ENCODE data around the gene UGT8. TPM values are rescaled to one million over a fixed set of nuclear protein-coding genes. Genes with fewer than 3 reads are reported as not detected.

The UGT8 gene
- total RNA-seq, 3 donors from 2014 or later = 0.16 to 14.9 (median 3.9) TPM

DNA sequence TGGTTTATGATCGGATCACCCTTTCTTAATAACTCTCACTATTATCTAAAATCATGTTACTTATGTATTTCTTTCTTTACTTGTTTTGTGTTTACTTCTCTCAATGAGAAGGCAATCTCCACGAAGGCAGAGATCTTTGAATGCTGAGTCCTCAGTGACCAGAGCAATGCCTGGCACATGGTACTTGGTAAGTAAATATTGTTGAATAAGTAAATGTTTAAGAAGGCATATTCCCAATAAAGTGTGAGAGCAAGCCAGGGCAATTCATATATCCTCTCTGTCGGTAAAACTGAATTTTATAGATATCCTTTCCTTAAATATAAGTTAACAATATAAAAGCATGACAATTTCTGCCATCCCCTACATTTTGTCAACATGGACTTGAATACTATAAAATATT, 94.4 kb downstream of the UGT8 start:
- H3K9me3 ChIP-seq = no peaks in the 10 kb centered on the region
- H3K36me3 ChIP-seq = no peaks in the 10 kb centered on the region
- H3K4me1 ChIP-seq = no peaks in the 10 kb centered on the region
- H3K27me3 ChIP-seq = no peaks in the 10 kb centered on the region
- no peak overlapping the region for H3K4me3 ChIP-seq
- H3K27ac ChIP-seq = no peak overlapping the region
- DNase-seq (ENCODE audit: low spot score in 2 of 2) = no peak
- intact Hi-C loops (cut with DNase I; ENCODE audit: low total_unique reads) = no loop called here
- TF ChIP-seq, protein P1, sequence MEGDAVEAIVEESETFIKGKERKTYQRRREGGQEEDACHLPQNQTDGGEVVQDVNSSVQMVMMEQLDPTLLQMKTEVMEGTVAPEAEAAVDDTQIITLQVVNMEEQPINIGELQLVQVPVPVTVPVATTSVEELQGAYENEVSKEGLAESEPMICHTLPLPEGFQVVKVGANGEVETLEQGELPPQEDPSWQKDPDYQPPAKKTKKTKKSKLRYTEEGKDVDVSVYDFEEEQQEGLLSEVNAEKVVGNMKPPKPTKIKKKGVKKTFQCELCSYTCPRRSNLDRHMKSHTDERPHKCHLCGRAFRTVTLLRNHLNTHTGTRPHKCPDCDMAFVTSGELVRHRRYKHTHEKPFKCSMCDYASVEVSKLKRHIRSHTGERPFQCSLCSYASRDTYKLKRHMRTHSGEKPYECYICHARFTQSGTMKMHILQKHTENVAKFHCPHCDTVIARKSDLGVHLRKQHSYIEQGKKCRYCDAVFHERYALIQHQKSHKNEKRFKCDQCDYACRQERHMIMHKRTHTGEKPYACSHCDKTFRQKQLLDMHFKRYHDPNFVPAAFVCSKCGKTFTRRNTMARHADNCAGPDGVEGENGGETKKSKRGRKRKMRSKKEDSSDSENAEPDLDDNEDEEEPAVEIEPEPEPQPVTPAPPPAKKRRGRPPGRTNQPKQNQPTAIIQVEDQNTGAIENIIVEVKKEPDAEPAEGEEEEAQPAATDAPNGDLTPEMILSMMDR (IDR thresholded peaks at IDR 0.05) = no peak

DNA sequence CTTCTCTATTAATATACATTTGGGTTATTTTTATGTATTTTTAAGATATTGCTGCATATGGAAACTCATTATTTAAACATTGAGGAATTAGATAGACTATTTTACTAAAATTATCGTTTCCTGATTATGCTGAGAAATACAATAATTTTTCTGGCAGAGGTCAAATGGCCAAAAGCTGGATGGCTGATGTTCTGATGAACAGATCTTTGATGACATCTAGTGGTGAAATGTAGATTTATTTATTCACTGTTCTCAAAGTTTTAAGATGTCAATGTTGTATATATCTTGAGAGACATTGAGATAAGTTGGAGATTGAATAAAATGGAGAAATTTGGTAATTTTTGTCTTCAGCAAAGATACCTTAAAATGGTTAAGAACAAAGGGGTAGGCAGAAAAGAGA, 96.2 kb downstream of the UGT8 start:
- DNase-seq (ENCODE audit: low spot score in 2 of 2) = no peak
- Histone ChIP-seq H3K36me3 (no peaks in the 10 kb centered on the region), H3K27me3 (no peaks in the 10 kb centered on the region), H3K9me3 (no peaks in the 10 kb centered on the region), H3K4me3 (no peak overlapping the region), H3K27ac (no peak overlapping the region), H3K4me1 (no peaks in the 10 kb centered on the region)
- TF ChIP-seq, protein P1 (IDR thresholded peaks at IDR 0.05) = peak in 2 of 3 donors; percentile 54 to 59
- TF ChIP-seq POLR2A (IDR thresholded peaks at IDR 0.05) = no peak
- intact Hi-C loops (cut with DNase I; ENCODE audit: low total_unique reads) = no loop called here

DNA sequence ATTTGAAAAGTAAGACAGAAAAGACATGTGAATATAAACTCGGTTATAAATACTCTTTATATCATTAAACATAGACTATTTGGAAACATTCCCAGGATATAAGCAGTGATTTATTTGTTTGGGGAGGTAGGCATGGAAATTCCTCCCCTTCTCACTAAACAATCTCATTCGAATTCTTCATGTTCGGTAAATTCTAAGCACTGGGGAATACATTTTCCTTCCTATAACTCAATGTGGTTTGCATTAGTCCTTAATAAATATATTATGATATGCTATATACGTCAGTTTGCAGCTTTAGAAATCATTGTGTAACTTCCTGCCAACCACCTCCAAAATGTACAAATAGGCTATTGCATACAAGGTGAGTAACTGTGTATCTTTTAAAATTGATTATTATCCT, 99.6 kb downstream of the UGT8 start:
- Histone ChIP-seq H3K27ac (no peak overlapping the region), H3K4me1 (no peaks in the 10 kb centered on the region), H3K27me3 (no peaks in the 10 kb centered on the region), H3K9me3 (no peaks in the 10 kb centered on the region), H3K36me3 (no peaks in the 10 kb centered on the region), H3K4me3 (no peak overlapping the region)
- no peak for DNase-seq (ENCODE audit: low spot score in 2 of 2)
- intact Hi-C loops (cut with DNase I; ENCODE audit: low total_unique reads) = no loop called here
- TF ChIP-seq POLR2AphosphoS5 (IDR thresholded peaks at IDR 0.05) (no peak), POLR2A (IDR thresholded peaks at IDR 0.05) (no peak)
- TF ChIP-seq, protein P1 (IDR thresholded peaks at IDR 0.05) = no peak

DNA sequence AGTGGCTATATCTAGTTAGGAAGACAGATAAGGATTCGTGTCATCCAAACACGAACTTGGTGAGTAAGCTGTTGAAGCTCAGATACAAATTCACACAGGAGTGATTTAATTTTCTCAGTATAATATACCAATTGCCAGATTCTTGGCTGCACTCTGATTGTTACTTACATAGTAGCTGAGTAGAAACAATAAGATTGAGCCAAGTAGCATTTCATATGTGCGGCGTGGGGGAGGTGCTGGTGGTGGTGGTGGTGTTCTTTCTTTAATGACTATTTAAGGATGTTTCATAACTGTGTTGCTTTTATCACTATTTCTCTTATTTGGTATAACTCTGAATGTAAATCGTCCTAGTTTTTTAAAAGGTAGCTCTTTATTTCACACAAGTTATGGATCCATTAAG, 102.9 kb downstream of the UGT8 start:
- Histone ChIP-seq H3K4me3 (no peak overlapping the region), H3K36me3 (no peaks in the 10 kb centered on the region), H3K27me3 (no peaks in the 10 kb centered on the region), H3K27ac (no peak overlapping the region), H3K4me1 (no peaks in the 10 kb centered on the region), H3K9me3 (no peaks in the 10 kb centered on the region)
- intact Hi-C loops (cut with DNase I; ENCODE audit: low total_unique reads) = no loop called here
- no peak for TF ChIP-seq POLR2A (IDR thresholded peaks at IDR 0.05)
- TF ChIP-seq, protein P1 (IDR thresholded peaks at IDR 0.05) = no peak
- TF ChIP-seq POLR2AphosphoS5 (IDR thresholded peaks at IDR 0.05) = no peak
- no peak for DNase-seq (ENCODE audit: low spot score in 2 of 2)

DNA sequence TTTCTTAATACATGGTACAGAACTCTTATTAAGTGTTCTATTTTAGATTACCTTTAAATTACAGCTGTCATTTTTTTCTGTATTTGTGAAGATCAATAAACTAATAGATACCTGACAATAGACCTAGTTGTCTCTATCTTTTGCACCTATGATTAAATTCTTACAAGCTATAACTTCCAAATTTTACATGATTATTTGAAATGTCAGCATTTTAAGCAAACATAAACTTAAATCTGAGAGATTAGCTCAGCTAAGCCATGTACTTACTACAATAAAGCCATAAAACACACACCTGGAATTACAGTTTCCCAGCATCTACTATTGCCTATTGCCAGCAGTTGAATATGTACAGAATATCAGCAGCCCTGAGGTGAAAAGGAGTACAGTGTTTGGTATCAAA, 118.8 kb downstream of the UGT8 start:
- Histone ChIP-seq H3K27ac (no peak overlapping the region), H3K4me1 (no peaks in the 10 kb centered on the region), H3K4me3 (no peak overlapping the region), H3K36me3 (no peaks in the 10 kb centered on the region), H3K9me3 (no peaks in the 10 kb centered on the region), H3K27me3 (no peaks in the 10 kb centered on the region)
- intact Hi-C loops (cut with DNase I; ENCODE audit: low total_unique reads) = no loop called here
- TF ChIP-seq POLR2A (IDR thresholded peaks at IDR 0.05) (no peak), POLR2AphosphoS5 (IDR thresholded peaks at IDR 0.05) (no peak)
- TF ChIP-seq, protein P1 (IDR thresholded peaks at IDR 0.05) = no peak
- DNase-seq (ENCODE audit: low spot score in 2 of 2) = no peak
